ENCODE results near the gene MEGF6.

- TF ChIP-seq USF2 (IDR thresholded peaks at IDR 0.05; ENCODE audit: low read length) (no peak), BCL11A (IDR thresholded peaks at IDR 0.05; ENCODE audit: low read depth in 2 of 2, low read length in 2 of 2) (no peak), RXRA (IDR thresholded peaks at IDR 0.05; ENCODE audit: insufficient read depth, low read depth, low read length) (no peak), SIN3A (conservative IDR thresholded peaks at IDR 0.05 in 1 of 2, IDR thresholded peaks at IDR 0.05 in 1 of 2; ENCODE audit: low read depth in 1 of 2, low read length in 2 of 2) (no peak), POLR2A (IDR thresholded peaks at IDR 0.05; ENCODE audit: control extremely low read depth in 1 of 2, low read depth in 2 of 2, low read length in 2 of 2) (no peak), CTCF (IDR thresholded peaks at IDR 0.05; ENCODE audit: control extremely low read depth in 1 of 3, insufficient read depth in 1 of 3, low read depth in 1 of 3, low read length in 3 of 3) (no peak), HDAC6 (IDR thresholded peaks at IDR 0.05; ENCODE audit: low read depth, low read length) (no peak), YY1 (IDR thresholded peaks at IDR 0.05; ENCODE audit: low read depth, low read length) (no peak), RAD21 (IDR thresholded peaks at IDR 0.05 in 1 of 2, conservative IDR thresholded peaks at IDR 0.05 in 1 of 2; ENCODE audit: low read depth in 2 of 2, low read length in 2 of 2) (no peak), GTF2F1 (IDR thresholded peaks at IDR 0.05; ENCODE audit: borderline replicate concordance, low read depth, low read length) (no peak), ASH2L (IDR thresholded peaks at IDR 0.05; ENCODE audit: low read length) (no peak), CEBPB (IDR thresholded peaks at IDR 0.05; ENCODE audit: low read depth, low read length) (no peak), CHD7 (IDR thresholded peaks at IDR 0.05; ENCODE audit: insufficient replicate concordance, low read length) (no peak)
Measured at GRCh38 chr1:3545363-3546047, 65.8 kb downstream of the MEGF6 start.

All from H1 (cell line).